Activated CD4-positive, alpha-beta T cell treated with anti-CD3 and anti-CD28 coated beads for 4 hours (primary cell): ENCODE results near the gene SOX13.

Source experiments
- DNase-seq, 2 donors: peaks; one replicate each; pipeline ENCODE4 v3.0.0-alpha.2; 2020

The SOX13 gene

GRCh38 chr1:204132718-204133117 is 59.8 kb downstream of the SOX13 start:
- DNase-seq, result no peak

GRCh38 chr1:204134103-204134502 is 61.2 kb downstream of the SOX13 start:
- DNase-seq, result no peak

- no peak for DNase-seq
Measured at GRCh38 chr1:204136814-204137213, 63.9 kb downstream of the SOX13 start.

- no peak for DNase-seq
Measured at GRCh38 chr1:204139088-204139487, 66.2 kb downstream of the SOX13 start.

GRCh38 chr1:204139952-204140351 is 67.0 kb downstream of the SOX13 start:
- DNase-seq, result no peak

- no peak for DNase-seq
Measured at GRCh38 chr1:204141131-204141530, 68.2 kb downstream of the SOX13 start.

GRCh38 chr1:204142032-204142974 is 69.4 kb downstream of the SOX13 start:
- DNase-seq, result no peak

- no peak for DNase-seq
Measured at GRCh38 chr1:204143276-204144041, 70.5 kb downstream of the SOX13 start.

GRCh38 chr1:204145033-204145504 is 72.2 kb downstream of the SOX13 start:
- no peak for DNase-seq

- DNase-seq, result no peak
Measured at GRCh38 chr1:204146309-204146708, 73.4 kb downstream of the SOX13 start.

GRCh38 chr1:204146965-204147364 is 74.0 kb downstream of the SOX13 start:
- no peak for DNase-seq

- DNase-seq, result no peak
Measured at GRCh38 chr1:204147406-204148383, 74.8 kb downstream of the SOX13 start.

- no peak for DNase-seq
Measured at GRCh38 chr1:204149107-204149506, 76.2 kb downstream of the SOX13 start.

GRCh38 chr1:204149635-204150565 is 77.0 kb downstream of the SOX13 start:
- no peak for DNase-seq

- DNase-seq, result no peak
Measured at GRCh38 chr1:204150702-204151551, 78.0 kb downstream of the SOX13 start.

- DNase-seq, result peak; percentile 49 to 53
Measured at GRCh38 chr1:204151552-204152309, 78.8 kb downstream of the SOX13 start, which contains the start of gene ETNK2. TSS of gene ETNK2 (minus strand) at chr1:204152044. CDS start at chr1:204151852, 192 bp downstream.

GRCh38 chr1:204152310-204153044 is 79.6 kb downstream of the SOX13 start:
- DNase-seq, result no peak

GRCh38 chr1:204153667-204154066 is 80.8 kb downstream of the SOX13 start:
- DNase-seq, result no peak
